Right lobe of liver (tissue), 6 donors: ENCODE results near the gene KRT36. TPM values are rescaled to one million over a fixed set of nuclear protein-coding genes. Genes with fewer than 3 reads are reported as not detected.

Source experiments
- ATAC-seq, 4 donors: fragments of 200-7000 bp; cut with Tn5 transposase; one replicate each; pipeline ENCODE4 v1.9.1; 2020; ENCODE audit warnings: mild to moderate bottlenecking in 4 of 4, moderate library complexity in 4 of 4
- DNase-seq, 3 donors: peaks; one replicate each; pipeline ENCODE4 v3.0.0-alpha.2; 2020
- H3K27ac ChIP-seq, 3 donors: fragments of 200-600 bp; one replicate each; pipeline ENCODE4 v1.8.0; 2022
- H3K27me3 ChIP-seq, 2 donors: fragments of 200-600 bp; one replicate each; pipeline ENCODE4 v1.8.0; 2022
- H3K36me3 ChIP-seq, 4 donors: fragments of 200-600 bp; sonication (generic) in 1 of 4; one replicate each; pipeline versions ENCODE4 v1.5.1 to v1.8.0; 2017 to 2022; ENCODE audit warnings: control low read depth in 1 of 4
- H3K4me1 ChIP-seq, 4 donors: fragments of 200-600 bp; sonication (generic) in 1 of 4; one replicate each; pipeline versions ENCODE4 v1.5.1 to v1.8.0; 2017 to 2022; ENCODE audit warnings: control low read depth in 1 of 4
- H3K4me3 ChIP-seq, 3 donors: fragments of 200-600 bp; one replicate each; pipeline ENCODE4 v1.8.0; 2022
- H3K9me3 ChIP-seq, 4 donors: fragments of 200-600 bp; sonication (generic) in 1 of 4; one replicate each; pipeline versions ENCODE4 v1.5.1 to v1.8.0; 2017 to 2022; ENCODE audit warnings: control low read depth in 1 of 4
- POLR2A ChIP-seq: fragments of 450-650 bp; IDR thresholded peaks from one replicate; pipeline ENCODE4 v1.6.1; 2017; ENCODE audit warnings: antibody characterized with exemption, mild to moderate bottlenecking
- WGBS: methylation state at CpG from one replicate; pipeline ENCODE4 v1.1.6; 2018; ENCODE audit warnings: low coverage, low lambda C conversion rate; ENCODE audit not compliant: insufficient coverage; ENCODE audit errors: missing lambda C conversion rate; 5-methylcytosine and 5-hydroxymethylcytosine counted together
- intact Hi-C, 2 donors: fragments of 100-400 bp; cut with DNase I; formaldehyde crosslinking; loops; one replicate each; pipeline versions ENCODE4 v1.11.2 to v1.14.1; 2022
- total RNA-seq, 6 experiments: library from RNA; depleted of rRNA in 2 of 6; stranded (reverse); fragments of >200 nt in 2 of 6; fragmentation: NEBNext Ultra II Directional in 3 of 6; extraction: Animal tissue kit (Norgen Biotek cat#: 25700) in 3 of 6; gene quantifications; one replicate each; pipeline versions ENCODE4 v1.1.0 to v1.2.4, GENCODE V29; 2016 to 2023
- TF ChIP-seq, protein P1 (sequence below), 4 donors: fragments of 200-600 bp in 3 of 4; fragments of 450-650 bp in 1 of 4; IDR thresholded peaks; one replicate each; pipeline versions ENCODE4 v1.5.1 to v1.8.0; 2016 to 2022; ENCODE audit warnings: antibody characterized with exemption in 4 of 4, mild to moderate bottlenecking in 2 of 4
- donor health status: DM: no; HTN: yes; CAD: no.
- donor health status: DM: no; HTN: no; CAD: no.
- donor health status: DM: no; HTN: no; CAD: no.
- donor health status: DM: no; HTN: yes; CAD: no.
- donor health status: DM: no; HTN: yes; CAD: no.

KRT36 gene
- total RNA-seq, 6 experiments from 2014 or later = not detected

DNA sequence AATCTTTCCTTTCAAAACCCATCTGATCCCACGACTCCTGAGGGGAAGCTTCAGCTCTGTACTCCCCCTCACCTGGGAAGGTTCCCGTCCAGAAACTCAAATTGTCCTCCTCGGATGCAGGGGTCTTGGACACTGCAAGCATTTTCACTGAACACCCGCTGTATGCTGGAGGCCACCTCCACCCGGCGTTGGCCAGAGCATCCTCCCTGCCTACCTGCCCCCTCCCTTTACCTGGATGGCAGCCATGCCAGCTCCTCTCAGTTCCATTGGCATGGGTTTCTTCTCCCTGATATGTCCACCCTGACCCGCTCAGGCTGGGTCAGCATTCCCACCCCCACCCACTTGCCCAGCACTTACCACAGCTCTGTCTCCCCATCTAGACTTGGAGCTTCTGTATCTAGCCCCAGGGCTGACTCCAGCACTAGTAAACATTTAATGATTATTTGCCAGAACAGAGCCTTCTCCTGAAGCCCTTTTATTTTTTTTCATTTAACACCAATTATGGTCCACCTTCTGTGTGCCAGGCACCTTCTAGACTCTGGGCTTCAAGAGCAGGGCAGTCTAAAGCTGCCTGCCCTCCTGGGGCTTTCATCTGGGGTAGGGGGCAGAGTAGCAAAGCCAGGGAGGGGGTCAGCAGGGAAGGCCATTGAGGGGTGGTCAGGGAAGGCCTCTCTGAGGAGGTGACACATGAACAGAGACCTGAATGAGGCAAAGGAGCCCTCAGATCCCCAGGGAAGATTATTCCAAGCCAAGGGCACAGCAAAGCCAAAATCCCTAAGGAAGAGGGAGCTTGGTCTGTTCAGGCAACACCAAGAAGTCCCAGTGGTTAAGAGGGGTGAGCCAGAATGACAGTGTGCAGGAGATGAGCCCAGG lies 47.3 kb upstream of the KRT36 start:
- Histone ChIP-seq H3K4me1 (no peaks in the 10 kb centered on the region), H3K27me3 (no peaks in the 10 kb centered on the region), H3K36me3 (no peaks in the 10 kb centered on the region), H3K9me3 (no peaks in the 10 kb centered on the region), H3K27ac (no peak overlapping the region), H3K4me3 (no peak overlapping the region)
- DNase-seq = no peak
- intact Hi-C loops = no loop called here
- TF ChIP-seq POLR2A = no peak
- TF ChIP-seq, protein P1, sequence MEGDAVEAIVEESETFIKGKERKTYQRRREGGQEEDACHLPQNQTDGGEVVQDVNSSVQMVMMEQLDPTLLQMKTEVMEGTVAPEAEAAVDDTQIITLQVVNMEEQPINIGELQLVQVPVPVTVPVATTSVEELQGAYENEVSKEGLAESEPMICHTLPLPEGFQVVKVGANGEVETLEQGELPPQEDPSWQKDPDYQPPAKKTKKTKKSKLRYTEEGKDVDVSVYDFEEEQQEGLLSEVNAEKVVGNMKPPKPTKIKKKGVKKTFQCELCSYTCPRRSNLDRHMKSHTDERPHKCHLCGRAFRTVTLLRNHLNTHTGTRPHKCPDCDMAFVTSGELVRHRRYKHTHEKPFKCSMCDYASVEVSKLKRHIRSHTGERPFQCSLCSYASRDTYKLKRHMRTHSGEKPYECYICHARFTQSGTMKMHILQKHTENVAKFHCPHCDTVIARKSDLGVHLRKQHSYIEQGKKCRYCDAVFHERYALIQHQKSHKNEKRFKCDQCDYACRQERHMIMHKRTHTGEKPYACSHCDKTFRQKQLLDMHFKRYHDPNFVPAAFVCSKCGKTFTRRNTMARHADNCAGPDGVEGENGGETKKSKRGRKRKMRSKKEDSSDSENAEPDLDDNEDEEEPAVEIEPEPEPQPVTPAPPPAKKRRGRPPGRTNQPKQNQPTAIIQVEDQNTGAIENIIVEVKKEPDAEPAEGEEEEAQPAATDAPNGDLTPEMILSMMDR (IDR thresholded peaks at IDR 0.05) = no peak
- ATAC-seq = no peak
- WGBS = 58% methylated on average over 3 of the region's 7 CpGs

DNA sequence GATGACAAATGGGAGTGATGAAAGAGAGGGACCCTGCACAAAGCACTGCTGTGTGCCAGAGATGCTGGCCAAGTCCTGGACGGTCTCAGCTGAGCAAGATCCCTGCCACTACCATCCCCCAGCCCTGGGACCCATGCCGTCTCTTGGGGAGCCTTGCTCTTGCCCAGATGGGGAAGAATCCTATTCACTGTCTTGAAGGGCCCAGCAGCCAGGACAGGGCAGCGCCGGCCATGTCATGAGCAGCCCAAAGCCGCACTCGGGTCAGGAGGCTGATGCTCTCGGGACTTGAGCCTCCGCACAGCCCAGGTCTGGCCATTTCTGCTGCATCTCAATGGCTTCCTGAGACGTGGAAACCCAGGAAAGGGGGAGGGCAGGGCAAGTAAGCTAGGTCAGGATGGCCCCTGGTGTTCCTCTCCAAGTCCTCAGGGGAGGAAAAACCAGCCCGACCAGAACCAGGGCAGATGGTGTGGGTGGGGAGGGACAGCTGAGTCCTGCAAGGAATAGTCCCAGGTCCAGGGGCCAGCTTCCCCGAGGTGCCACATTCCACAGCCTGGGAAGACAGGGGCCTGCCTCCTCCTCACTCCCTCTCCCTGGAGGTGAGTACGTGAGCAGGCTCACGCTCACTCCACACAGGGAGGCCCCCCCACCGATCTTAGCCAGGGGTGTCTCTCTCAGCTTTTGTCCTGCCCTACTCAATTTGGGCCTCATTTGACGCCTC lies 46.2 kb upstream of the KRT36 start:
- Histone ChIP-seq H3K4me3 (no peak overlapping the region), H3K27me3 (no peaks in the 10 kb centered on the region), H3K36me3 (no peaks in the 10 kb centered on the region), H3K9me3 (no peaks in the 10 kb centered on the region), H3K4me1 (no peaks in the 10 kb centered on the region), H3K27ac (no peak overlapping the region)
- 52% methylated on average over 7 of the region's 15 CpGs for WGBS
- no peak for DNase-seq
- intact Hi-C loops = no loop called here
- peak in 1 of 4 donors; percentile 11 for ATAC-seq
- TF ChIP-seq POLR2A = no peak
- TF ChIP-seq, protein P1 (IDR thresholded peaks at IDR 0.05) = no peak

DNA sequence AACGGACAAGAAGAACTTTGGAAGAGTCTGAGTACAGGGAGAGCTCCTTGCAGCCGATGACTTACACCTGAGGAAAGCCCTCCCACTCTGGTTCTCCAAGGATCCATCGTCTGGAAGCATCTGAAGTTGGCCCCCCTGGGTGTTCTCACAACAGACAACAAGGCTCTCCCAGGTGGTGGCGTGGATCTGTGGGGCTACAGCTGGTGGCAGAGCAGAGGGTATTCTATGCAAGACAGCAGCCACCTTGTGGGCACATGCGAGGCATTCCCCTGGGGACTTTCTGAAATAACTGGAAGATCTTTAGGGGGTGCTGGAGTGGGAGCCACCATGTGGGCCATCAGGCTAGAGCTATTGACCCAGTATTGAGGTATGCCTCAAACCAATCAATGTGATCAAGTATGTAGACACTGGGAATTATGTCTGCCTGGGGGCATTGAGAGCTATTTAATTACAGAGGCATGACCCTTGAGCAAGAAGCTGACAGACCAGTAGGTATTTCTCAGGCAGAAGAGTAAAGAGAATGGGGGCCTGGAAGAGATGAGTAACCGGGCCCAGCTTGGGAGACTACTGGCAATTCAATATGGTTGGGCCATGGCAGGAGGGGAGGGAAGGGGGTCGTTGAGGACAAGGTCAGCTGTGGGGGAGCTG lies 45.3 kb upstream of the KRT36 start:
- 52% methylated on average over 5 of the region's 7 CpGs for WGBS
- Histone ChIP-seq H3K4me3 (no peak overlapping the region), H3K9me3 (no peaks in the 10 kb centered on the region), H3K36me3 (no peaks in the 10 kb centered on the region), H3K27me3 (no peaks in the 10 kb centered on the region), H3K27ac (no peak overlapping the region), H3K4me1 (no peaks in the 10 kb centered on the region)
- intact Hi-C loops = no loop called here
- ATAC-seq = no peak
- DNase-seq = no peak
- TF ChIP-seq, protein P1 (IDR thresholded peaks at IDR 0.05) = no peak
- no peak for TF ChIP-seq POLR2A

DNA sequence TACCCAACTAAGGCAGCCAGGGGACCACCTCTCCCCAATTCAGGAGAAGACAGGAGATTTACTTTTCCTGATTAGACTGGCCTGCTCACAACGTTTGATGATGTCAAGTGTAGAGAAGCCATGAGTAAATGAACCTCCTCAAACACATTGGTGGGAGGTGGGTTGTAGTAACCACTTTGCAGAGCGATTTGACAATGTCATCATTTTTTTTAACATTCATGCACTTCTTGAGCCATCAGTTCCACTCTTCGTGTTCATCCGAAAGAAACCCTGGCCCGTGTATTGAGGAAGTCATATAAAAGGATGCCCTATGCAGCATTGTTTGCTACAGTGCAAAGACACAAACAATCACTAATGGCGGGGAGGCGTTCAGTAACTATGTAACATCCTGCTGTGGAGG lies 43.9 kb upstream of the KRT36 start:
- Histone ChIP-seq H3K36me3 (no peaks in the 10 kb centered on the region), H3K4me1 (no peaks in the 10 kb centered on the region), H3K4me3 (no peak overlapping the region), H3K9me3 (no peaks in the 10 kb centered on the region), H3K27ac (no peak overlapping the region), H3K27me3 (no peaks in the 10 kb centered on the region)
- TF ChIP-seq POLR2A = no peak
- TF ChIP-seq, protein P1 (IDR thresholded peaks at IDR 0.05) = no peak
- WGBS = 69% methylated on average over 7 of the region's 7 CpGs
- intact Hi-C loops = no loop called here
- DNase-seq (no peak), ATAC-seq (no peak)
